Liver (tissue), 3 donors: ENCODE measurements around the gene GRWD1.

Experiments
- CTCF ChIP-seq: fragments of 150-350 bp; IDR thresholded peaks from 2 replicates; pipeline ENCODE4 v1.5.1; 2017; ENCODE audit warnings: improper control_type of control experiment, low read depth, low read length; ENCODE audit not compliant: missing input control
- RAD21 ChIP-seq, 2 donors: IDR thresholded peaks; 2 replicates each; pipeline ENCODE4 v1.6.1; 2016; ENCODE audit warnings: antibody characterized with exemption in 2 of 2, mild to moderate bottlenecking in 2 of 2
- REST ChIP-seq: IDR thresholded peaks from 2 replicates; pipeline ENCODE4 v1.6.1; 2016; ENCODE audit warnings: antibody characterized with exemption, mild to moderate bottlenecking
- RXRA ChIP-seq, 2 donors: IDR thresholded peaks; 2 replicates each; pipeline ENCODE4 v1.6.1; 2017 to 2018; ENCODE audit warnings: antibody characterized with exemption in 2 of 2, mild to moderate bottlenecking in 1 of 2
- TAF1 ChIP-seq: conservative IDR thresholded peaks from 2 replicates; pipeline ENCODE4 v1.6.1; 2016; ENCODE audit warnings: antibody characterized with exemption, mild to moderate bottlenecking
- YY1 ChIP-seq: IDR thresholded peaks from 2 replicates; pipeline ENCODE4 v1.6.1; 2016; ENCODE audit warnings: antibody characterized with exemption, mild to moderate bottlenecking
- donor health status: healthy.
- donor health status: healthy.

GRCh38 chr19:48501494-48502349 is 55.9 kb downstream of the GRWD1 start:
- TF ChIP-seq CTCF: no peak
- TF ChIP-seq YY1: no peak
- no peak for TF ChIP-seq RAD21 (IDR thresholded peaks at IDR 0.05)
- no peak for TF ChIP-seq RXRA (IDR thresholded peaks at IDR 0.05)
- TF ChIP-seq REST: no peak
- no peak for TF ChIP-seq TAF1
